ENCODE results near the gene GBP4.
"Not testable (repeated sequence)": the region's sequence is repeated elsewhere in the genome, so short reads cannot be mapped to it uniquely, and the experiment has no call there.

GBP4 gene

GRCh38 chr1:89198491-89199072, at the start of gene GBP4:
TSS of gene GBP4 (minus strand) at chr1:89198942. CDS start at chr1:89198834, 108 bp downstream.
- Histone ChIP-seq H3K27ac (ENCODE audit: low read depth, low read length) (peak within 1 kb of the TSS; percentile 26; the same call in 1 of the 2 replicates), H3K4me1 (ENCODE audit: control insufficient read depth, insufficient read depth, low read length, unreplicated experiment) (peaks cover 5% of the 10 kb centered on the region), H2AFZ (ENCODE audit: low read length, unreplicated experiment) (peak within 1 kb of the TSS; percentile 85), H3K27me3 (ENCODE audit: insufficient read depth, low read length) (no peaks in the 10 kb centered on the region), H3K36me3 (ENCODE audit: insufficient read depth, low read length) (no peaks in the 10 kb centered on the region), H3K4me3 (ENCODE audit: low read depth, low read length) (peak within 1 kb of the TSS; percentile 93), H3K79me2 (ENCODE audit: control insufficient read depth, insufficient read depth, low read length, unreplicated experiment) (no peaks in the 10 kb centered on the region)

GRCh38 chr1:89243046-89243445, 44.3 kb upstream of the GBP4 start:
- no peaks in the 10 kb centered on the region for H3K4me1 ChIP-seq (ENCODE audit: control insufficient read depth, insufficient read depth, low read length, unreplicated experiment)
- H3K27me3 ChIP-seq (ENCODE audit: insufficient read depth, low read length): peaks cover 19% of the 10 kb centered on the region; the same call in 1 of the 2 replicates
- no peaks in the 10 kb centered on the region for H3K36me3 ChIP-seq (ENCODE audit: insufficient read depth, low read length)
- H3K79me2 ChIP-seq (ENCODE audit: control insufficient read depth, insufficient read depth, low read length, unreplicated experiment): no peaks in the 10 kb centered on the region
- H3K4me3 ChIP-seq (ENCODE audit: low read depth, low read length): no peak overlapping the region
- no peak overlapping the region for H2AFZ ChIP-seq (ENCODE audit: low read length, unreplicated experiment)
- H3K27ac ChIP-seq (ENCODE audit: low read depth, low read length): no peak overlapping the region

GRCh38 chr1:89221341-89221740, 22.6 kb upstream of the GBP4 start:
- Histone ChIP-seq H3K27me3 (ENCODE audit: insufficient read depth, low read length) (peaks cover 40% of the 10 kb centered on the region), H2AFZ (ENCODE audit: low read length, unreplicated experiment) (no peak overlapping the region), H3K4me3 (ENCODE audit: low read depth, low read length) (no peak overlapping the region), H3K4me1 (ENCODE audit: control insufficient read depth, insufficient read depth, low read length, unreplicated experiment) (no peaks in the 10 kb centered on the region), H3K27ac (ENCODE audit: low read depth, low read length) (no peak overlapping the region), H3K36me3 (ENCODE audit: insufficient read depth, low read length) (no peaks in the 10 kb centered on the region), H3K79me2 (ENCODE audit: control insufficient read depth, insufficient read depth, low read length, unreplicated experiment) (no peaks in the 10 kb centered on the region)

GRCh38 chr1:89219851-89220250, 21.1 kb upstream of the GBP4 start:
- H3K27ac ChIP-seq (ENCODE audit: low read depth, low read length); H3K36me3 ChIP-seq (ENCODE audit: insufficient read depth, low read length); H3K4me1 ChIP-seq (ENCODE audit: control insufficient read depth, insufficient read depth, low read length, unreplicated experiment): not testable (repeated sequence)

GRCh38 chr1:89218941-89219340, 20.2 kb upstream of the GBP4 start:
- not testable (repeated sequence) for H3K27ac ChIP-seq (ENCODE audit: low read depth, low read length); H3K4me3 ChIP-seq (ENCODE audit: low read depth, low read length); H3K4me1 ChIP-seq (ENCODE audit: control insufficient read depth, insufficient read depth, low read length, unreplicated experiment); H3K79me2 ChIP-seq (ENCODE audit: control insufficient read depth, insufficient read depth, low read length, unreplicated experiment); H3K36me3 ChIP-seq (ENCODE audit: insufficient read depth, low read length); H2AFZ ChIP-seq (ENCODE audit: low read length, unreplicated experiment)
- peaks cover 35% of the 10 kb centered on the region for H3K27me3 ChIP-seq (ENCODE audit: insufficient read depth, low read length)

More at GRCh38 chr1:89219851-89220250, 21.1 kb upstream of the GBP4 start:
- H3K27me3 ChIP-seq (ENCODE audit: insufficient read depth, low read length): peaks cover 40% of the 10 kb centered on the region
- not testable (repeated sequence) for H3K79me2 ChIP-seq (ENCODE audit: control insufficient read depth, insufficient read depth, low read length, unreplicated experiment); H2AFZ ChIP-seq (ENCODE audit: low read length, unreplicated experiment); H3K4me3 ChIP-seq (ENCODE audit: low read depth, low read length)

GRCh38 chr1:89213347-89213746, 14.6 kb upstream of the GBP4 start:
- no peaks in the 10 kb centered on the region for H3K79me2 ChIP-seq (ENCODE audit: control insufficient read depth, insufficient read depth, low read length, unreplicated experiment)
- no peaks in the 10 kb centered on the region for H3K4me1 ChIP-seq (ENCODE audit: control insufficient read depth, insufficient read depth, low read length, unreplicated experiment)
- no peak overlapping the region for H3K4me3 ChIP-seq (ENCODE audit: low read depth, low read length)
- H3K27ac ChIP-seq (ENCODE audit: low read depth, low read length): no peak overlapping the region
- peaks cover 9% of the 10 kb centered on the region; the same call in 1 of the 2 replicates for H3K27me3 ChIP-seq (ENCODE audit: insufficient read depth, low read length)
- H3K36me3 ChIP-seq (ENCODE audit: insufficient read depth, low read length): no peaks in the 10 kb centered on the region
- H2AFZ ChIP-seq (ENCODE audit: low read length, unreplicated experiment): no peak overlapping the region

- H3K4me1 ChIP-seq (ENCODE audit: control insufficient read depth, insufficient read depth, low read length, unreplicated experiment): no peaks in the 10 kb centered on the region
Measured at GRCh38 chr1:89211035-89211634, 12.4 kb upstream of the GBP4 start.

GRCh38 chr1:89206373-89206772, 7.6 kb upstream of the GBP4 start:
- Histone ChIP-seq H3K27me3 (ENCODE audit: insufficient read depth, low read length) (no peaks in the 10 kb centered on the region; the same call in 1 of the 2 replicates), H3K4me1 (ENCODE audit: control insufficient read depth, insufficient read depth, low read length, unreplicated experiment) (no peaks in the 10 kb centered on the region), H3K4me3 (ENCODE audit: low read depth, low read length) (no peak overlapping the region), H3K27ac (ENCODE audit: low read depth, low read length) (no peak overlapping the region), H2AFZ (ENCODE audit: low read length, unreplicated experiment) (no peak overlapping the region), H3K36me3 (ENCODE audit: insufficient read depth, low read length) (no peaks in the 10 kb centered on the region), H3K79me2 (ENCODE audit: control insufficient read depth, insufficient read depth, low read length, unreplicated experiment) (no peaks in the 10 kb centered on the region)

More at GRCh38 chr1:89211035-89211634, 12.4 kb upstream of the GBP4 start:
- H3K4me3 ChIP-seq (ENCODE audit: low read depth, low read length): no peak overlapping the region
- H3K36me3 ChIP-seq (ENCODE audit: insufficient read depth, low read length): no peaks in the 10 kb centered on the region
- H3K27ac ChIP-seq (ENCODE audit: low read depth, low read length): no peak overlapping the region
- H3K27me3 ChIP-seq (ENCODE audit: insufficient read depth, low read length): no peaks in the 10 kb centered on the region; the same call in 1 of the 2 replicates
- H2AFZ ChIP-seq (ENCODE audit: low read length, unreplicated experiment): no peak overlapping the region
- no peaks in the 10 kb centered on the region for H3K79me2 ChIP-seq (ENCODE audit: control insufficient read depth, insufficient read depth, low read length, unreplicated experiment)

- H3K4me1 ChIP-seq (ENCODE audit: control insufficient read depth, insufficient read depth, low read length, unreplicated experiment): peaks cover 5% of the 10 kb centered on the region
Measured at GRCh38 chr1:89203166-89203565, 4.4 kb upstream of the GBP4 start.

GRCh38 chr1:89201106-89201794, 2.5 kb upstream of the GBP4 start:
- no peaks in the 10 kb centered on the region for H3K27me3 ChIP-seq (ENCODE audit: insufficient read depth, low read length)
- no peaks in the 10 kb centered on the region for H3K36me3 ChIP-seq (ENCODE audit: insufficient read depth, low read length)
- no peaks in the 10 kb centered on the region for H3K79me2 ChIP-seq (ENCODE audit: control insufficient read depth, insufficient read depth, low read length, unreplicated experiment)
- H2AFZ ChIP-seq (ENCODE audit: low read length, unreplicated experiment): no peak overlapping the region
- peaks cover 5% of the 10 kb centered on the region for H3K4me1 ChIP-seq (ENCODE audit: control insufficient read depth, insufficient read depth, low read length, unreplicated experiment)
- no peak overlapping the region for H3K27ac ChIP-seq (ENCODE audit: low read depth, low read length)
- H3K4me3 ChIP-seq (ENCODE audit: low read depth, low read length): no peak overlapping the region

More at GRCh38 chr1:89203166-89203565, 4.4 kb upstream of the GBP4 start:
- H3K27ac ChIP-seq (ENCODE audit: low read depth, low read length): no peak overlapping the region
- no peaks in the 10 kb centered on the region for H3K79me2 ChIP-seq (ENCODE audit: control insufficient read depth, insufficient read depth, low read length, unreplicated experiment)
- no peak overlapping the region for H3K4me3 ChIP-seq (ENCODE audit: low read depth, low read length)
- H3K27me3 ChIP-seq (ENCODE audit: insufficient read depth, low read length): no peaks in the 10 kb centered on the region; the same call in 1 of the 2 replicates
- no peak overlapping the region for H2AFZ ChIP-seq (ENCODE audit: low read length, unreplicated experiment)
- H3K36me3 ChIP-seq (ENCODE audit: insufficient read depth, low read length): no peaks in the 10 kb centered on the region
